ENCODE measurements around the gene KLK1. TPM values are rescaled to one million over a fixed set of nuclear protein-coding genes. Genes with fewer than 3 reads are reported as not detected.
"Not testable (repeated sequence)": the region's sequence is repeated elsewhere in the genome, so short reads cannot be mapped to it uniquely, and the experiment has no call there.

KLK1 gene
- total RNA-seq, 1 donor from 2014 or later: 1.7 TPM

GRCh38 chr19:50770888-50771287 lies 52.7 kb downstream of the KLK1 start:
- intact Hi-C loops (cut with micrococcal nuclease): no loop called here

GRCh38 chr19:50770164-50770563 lies 53.4 kb downstream of the KLK1 start, which contains the start of gene GPR32:
Gene GPR32 (plus strand): TSS chr19:50770464. CDS start chr19:50770601, 137 bp downstream.
- intact Hi-C loops (cut with micrococcal nuclease): not testable (repeated sequence)

Other genes with a start within 250 kb of the KLK1 start
- not detected in 2 replicates for gene SYT3, start 183.9 kb downstream of the KLK1 start, total RNA-seq
- 0.59 TPM in 1 of 2 replicates, not detected in the other for gene C19orf81, start 174.3 kb downstream of the KLK1 start, total RNA-seq
- not detected in 2 replicates for gene SHANK1, start 104.0 kb downstream of the KLK1 start, total RNA-seq
- 1.2 and 1.7 TPM in 2 replicates for gene CLEC11A, start 100.4 kb downstream of the KLK1 start, total RNA-seq
- not detected in 2 replicates for gene GPR32, start 53.3 kb downstream of the KLK1 start, total RNA-seq
- gene ACP4, start 33.4 kb downstream of the KLK1 start, total RNA-seq: not detected in 2 replicates
- not detected in 2 replicates for gene KLK15, start 9.8 kb upstream of the KLK1 start, total RNA-seq
- not detected in 2 replicates for gene KLK3, start 31.1 kb upstream of the KLK1 start, total RNA-seq
- 0.16 and 0.27 TPM in 2 replicates for gene KLK2, start 49.7 kb upstream of the KLK1 start, total RNA-seq
- not detected in 2 replicates for gene KLK4, start 87.6 kb upstream of the KLK1 start, total RNA-seq
- not detected in 2 replicates for gene KLK5, start 129.3 kb upstream of the KLK1 start, total RNA-seq
- not detected in 2 replicates for gene KLK6, start 145.8 kb upstream of the KLK1 start, total RNA-seq
- not detected in 2 replicates for gene KLK7, start 160.1 kb upstream of the KLK1 start, total RNA-seq
- gene KLK8, start 177.8 kb upstream of the KLK1 start, total RNA-seq: not detected in 2 replicates
- gene KLK10, start 195.9 kb upstream of the KLK1 start, total RNA-seq: not detected in 2 replicates
- gene KLK11, start 202.8 kb upstream of the KLK1 start, total RNA-seq: not detected in 2 replicates
- gene KLK12, start 211.2 kb upstream of the KLK1 start, total RNA-seq: not detected in 2 replicates
- not detected in 2 replicates for gene KLK13, start 241.3 kb upstream of the KLK1 start, total RNA-seq

All from T-helper 2 cell treated with Interferon-gamma antibody and Interleukin-4, amounts not matched to agents 100 ng/mL and 5 ng/mL, for 36 hours (primary cell).